Choroid plexus epithelial cell (primary cell): Measurements from ENCODE around the gene CXCL6.
A peak's percentile ranks its signal among the peaks of the same experiment; 100 is the strongest.

Experiments used
- DNase-seq: peaks from one replicate; pipeline ENCODE4 v3.0.0-alpha.2; 2010; ENCODE audit warnings: low read depth
- H3K4me3 ChIP-seq: 2 replicates; pipeline ENCODE4 v1.5.1; 2011; ENCODE audit warnings: low read depth, mild to moderate bottlenecking, control low read depth, low read length, moderate library complexity
- TF ChIP-seq, protein P1 (sequence below): conservative IDR thresholded peaks from 2 replicates; pipeline ENCODE4 v1.5.1; 2011; ENCODE audit warnings: low read depth, mild to moderate bottlenecking, control low read depth, inconsistent platforms, low read length, moderate library complexity

Gene CXCL6

GRCh38 chr4:73836373-73837279 lies at the start of gene CXCL6:
Gene CXCL6 (plus strand): TSS chr4:73836678. CDS start chr4:73836751, 73 bp downstream.
- TF ChIP-seq, protein P1, sequence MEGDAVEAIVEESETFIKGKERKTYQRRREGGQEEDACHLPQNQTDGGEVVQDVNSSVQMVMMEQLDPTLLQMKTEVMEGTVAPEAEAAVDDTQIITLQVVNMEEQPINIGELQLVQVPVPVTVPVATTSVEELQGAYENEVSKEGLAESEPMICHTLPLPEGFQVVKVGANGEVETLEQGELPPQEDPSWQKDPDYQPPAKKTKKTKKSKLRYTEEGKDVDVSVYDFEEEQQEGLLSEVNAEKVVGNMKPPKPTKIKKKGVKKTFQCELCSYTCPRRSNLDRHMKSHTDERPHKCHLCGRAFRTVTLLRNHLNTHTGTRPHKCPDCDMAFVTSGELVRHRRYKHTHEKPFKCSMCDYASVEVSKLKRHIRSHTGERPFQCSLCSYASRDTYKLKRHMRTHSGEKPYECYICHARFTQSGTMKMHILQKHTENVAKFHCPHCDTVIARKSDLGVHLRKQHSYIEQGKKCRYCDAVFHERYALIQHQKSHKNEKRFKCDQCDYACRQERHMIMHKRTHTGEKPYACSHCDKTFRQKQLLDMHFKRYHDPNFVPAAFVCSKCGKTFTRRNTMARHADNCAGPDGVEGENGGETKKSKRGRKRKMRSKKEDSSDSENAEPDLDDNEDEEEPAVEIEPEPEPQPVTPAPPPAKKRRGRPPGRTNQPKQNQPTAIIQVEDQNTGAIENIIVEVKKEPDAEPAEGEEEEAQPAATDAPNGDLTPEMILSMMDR = no peak
- peak within 1 kb of the TSS; percentile 62 for H3K4me3 ChIP-seq
- peak; percentile 45 for DNase-seq

GRCh38 chr4:73788411-73788810 lies 48.1 kb upstream of the CXCL6 start:
- TF ChIP-seq, protein P1 = no peak
- DNase-seq = no peak

DNA sequence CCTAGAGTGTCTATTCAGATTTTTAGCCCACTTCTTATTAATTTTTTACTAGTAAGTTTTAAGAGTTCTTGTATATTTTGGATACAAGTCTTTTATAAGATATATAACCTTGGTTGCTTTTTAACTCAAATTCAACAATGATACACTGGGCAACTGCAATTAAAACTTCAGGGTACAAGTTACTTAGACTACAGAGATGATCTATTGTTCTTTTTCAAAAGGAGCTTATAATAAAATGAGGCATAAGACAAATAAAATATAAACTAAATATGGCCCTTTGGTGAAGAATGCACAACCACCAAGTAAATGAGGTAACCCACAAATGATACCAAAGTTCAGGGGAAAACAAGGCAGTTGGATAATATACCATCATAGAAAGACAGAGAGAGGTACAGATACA lies 37.6 kb upstream of the CXCL6 start:
- no peak overlapping the region for H3K4me3 ChIP-seq
- TF ChIP-seq, protein P1 = no peak
- DNase-seq = no peak

More at GRCh38 chr4:73788411-73788810, 48.1 kb upstream of the CXCL6 start:
- no peak overlapping the region for H3K4me3 ChIP-seq

DNA sequence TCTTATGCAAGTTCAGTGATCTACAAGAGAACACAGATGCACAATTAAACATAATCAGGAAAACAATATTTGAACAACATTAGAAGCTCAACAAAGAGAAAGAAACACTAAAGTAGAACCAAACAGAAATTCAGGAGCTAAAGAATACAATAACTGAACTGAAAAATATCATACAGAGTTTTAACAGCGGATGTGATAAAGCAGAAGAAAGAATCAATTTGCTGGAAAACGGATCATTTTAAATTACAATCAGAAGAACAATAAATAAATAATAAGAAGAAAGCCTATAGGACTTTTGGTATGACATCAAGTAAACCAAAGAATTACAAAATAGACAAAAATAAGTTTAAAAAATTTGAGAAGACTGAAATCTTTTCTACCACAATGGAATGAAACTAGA lies 36.3 kb upstream of the CXCL6 start:
- no peak overlapping the region for H3K4me3 ChIP-seq
- DNase-seq = no peak
- TF ChIP-seq, protein P1 = no peak

DNA sequence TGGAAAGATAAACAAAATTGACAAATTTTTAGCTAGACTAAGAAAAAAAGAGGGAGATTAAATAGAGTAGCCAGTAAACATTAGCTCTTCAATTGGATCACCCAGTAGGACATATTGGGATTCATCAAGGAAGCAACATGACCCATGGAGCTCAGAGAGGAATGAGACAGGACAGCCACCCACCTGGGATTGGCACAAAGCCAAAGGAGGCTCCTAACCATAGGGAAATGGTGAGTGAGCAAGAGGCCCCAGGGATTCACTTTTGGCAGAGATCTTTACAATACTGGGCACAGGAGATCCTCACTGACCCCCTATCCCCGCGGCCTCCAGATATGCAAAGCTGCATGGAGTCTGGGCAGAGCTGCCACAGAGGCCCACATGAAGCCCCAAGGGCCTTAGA lies 34.8 kb upstream of the CXCL6 start:
- TF ChIP-seq, protein P1 = no peak
- no peak for DNase-seq
- H3K4me3 ChIP-seq = no peak overlapping the region

GRCh38 chr4:73803213-73803612 lies 33.3 kb upstream of the CXCL6 start:
- no peak overlapping the region for H3K4me3 ChIP-seq
- TF ChIP-seq, protein P1 = peak; percentile 29
- DNase-seq = peak; percentile 60

GRCh38 chr4:73810191-73810590 lies 26.3 kb upstream of the CXCL6 start:
- H3K4me3 ChIP-seq = no peak overlapping the region
- TF ChIP-seq, protein P1 = no peak
- DNase-seq = no peak
